HUES64 (cell line): ENCODE data around the gene VTI1B.

Experiments used
- H3K27ac ChIP-seq: 2 replicates; pipeline ENCODE4 v1.7.0; 2013; ENCODE audit warnings: low read depth, low read length, inconsistent platforms
- H3K27me3 ChIP-seq: 2 replicates; pipeline ENCODE4 v1.6.1; 2013; ENCODE audit warnings: mild to moderate bottlenecking, low read length; ENCODE audit not compliant: insufficient read depth
- H3K36me3 ChIP-seq: 2 replicates; pipeline ENCODE4 v1.6.1; 2013; ENCODE audit warnings: mild to moderate bottlenecking, low read length; ENCODE audit not compliant: insufficient read depth
- H3K4me1 ChIP-seq: 2 replicates; pipeline ENCODE4 v1.6.1; 2013; ENCODE audit warnings: mild to moderate bottlenecking, low read length, moderate library complexity; ENCODE audit not compliant: insufficient read depth
- H3K4me3 ChIP-seq: 2 replicates; pipeline ENCODE4 v1.5.1; 2013; ENCODE audit warnings: mild to moderate bottlenecking, low read length, moderate library complexity
- H3K9ac ChIP-seq: 2 replicates; pipeline ENCODE4 v1.6.1; 2013; ENCODE audit warnings: mild to moderate bottlenecking, low read depth, low read length
- H3K9me3 ChIP-seq: 2 replicates; pipeline ENCODE4 v1.6.1; 2013; ENCODE audit warnings: low read depth, low read length; ENCODE audit not compliant: insufficient read depth
- WGBS: fragments of 150-250, 120-280 bp; methylation state at CpG from one replicate; pipeline ENCODE4 v1.1.7; 2013; ENCODE audit warnings: missing lambda C conversion rate; 5-methylcytosine and 5-hydroxymethylcytosine counted together

VTI1B gene

DNA sequence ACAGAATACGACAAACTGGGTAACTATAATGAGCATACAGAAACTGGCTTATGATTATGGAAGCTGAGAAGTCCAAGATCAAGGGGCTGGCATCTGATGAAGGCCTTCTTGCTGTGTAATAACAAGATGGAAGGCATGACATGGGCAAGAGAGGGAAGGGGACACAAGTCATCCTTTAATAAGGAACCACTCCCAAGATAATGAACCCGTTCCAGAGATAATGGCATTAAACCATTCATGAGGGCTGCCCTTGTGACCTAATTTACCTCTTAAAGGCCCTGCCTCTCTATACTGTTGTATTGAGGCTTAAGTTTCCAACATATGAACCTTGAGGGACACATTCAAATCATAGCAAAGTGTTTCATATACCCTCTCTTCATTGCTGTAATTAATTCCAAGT is 4.6 kb upstream of the VTI1B start:
- Histone ChIP-seq H3K36me3 (peaks cover 77% of the 10 kb centered on the region), H3K4me1 (no peaks in the 10 kb centered on the region), H3K4me3 (no peak overlapping the region), H3K27me3 (no peaks in the 10 kb centered on the region), H3K9ac (no peak overlapping the region), H3K27ac (no peak overlapping the region), H3K9me3 (no peaks in the 10 kb centered on the region)
- 97% methylated on average over 2 of the region's 2 CpGs for WGBS

DNA sequence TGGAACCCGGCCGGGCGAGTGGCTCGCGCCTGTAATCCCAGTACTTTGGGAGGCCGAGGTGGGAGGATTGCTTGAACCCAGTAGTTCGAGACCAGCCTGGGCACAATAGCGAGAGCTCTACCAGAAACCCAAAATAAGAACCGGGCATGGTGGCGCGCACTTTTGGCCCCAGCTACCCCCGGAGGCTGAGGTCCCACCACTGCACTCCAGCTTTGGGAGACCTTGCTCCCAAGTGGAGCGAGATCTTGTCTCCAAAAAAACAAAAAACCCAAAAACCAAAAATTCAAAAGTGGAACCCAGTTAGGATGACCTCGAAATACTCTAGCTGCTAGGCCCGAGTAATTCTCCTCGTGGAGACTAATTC is 769 bp upstream of the VTI1B start:
- peak overlapping the region; percentile 98; the same call in 1 of the 2 replicates for H3K27ac ChIP-seq
- 38% methylated on average over 16 of the region's 16 CpGs for WGBS
- no peaks in the 10 kb centered on the region for H3K27me3 ChIP-seq
- peak overlapping the region; percentile 99 for H3K9ac ChIP-seq
- H3K4me3 ChIP-seq = peak overlapping the region; percentile 78
- no peaks in the 10 kb centered on the region for H3K9me3 ChIP-seq
- H3K4me1 ChIP-seq = peaks cover 6% of the 10 kb centered on the region; the same call in 1 of the 2 replicates
- H3K36me3 ChIP-seq = peaks cover 40% of the 10 kb centered on the region

DNA sequence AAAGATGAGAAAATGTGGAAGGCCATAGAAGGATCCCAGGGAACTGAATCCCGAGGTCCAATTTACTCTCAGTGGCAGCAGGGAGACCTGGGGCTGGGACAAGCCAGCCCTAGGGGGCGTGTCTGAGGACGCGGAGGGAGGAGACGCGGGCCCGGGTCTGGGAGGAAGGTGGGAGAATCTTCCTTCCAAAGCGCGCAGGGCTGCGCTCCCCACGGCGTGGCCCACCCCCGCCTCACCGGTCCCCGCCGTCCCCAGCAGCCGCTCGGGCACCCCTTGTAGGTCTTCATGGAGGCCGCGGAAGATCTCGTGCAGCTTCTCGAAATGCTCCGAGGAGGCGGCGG is 323 bp downstream of the VTI1B start:
- Histone ChIP-seq H3K9ac (peak overlapping the region; percentile 99), H3K36me3 (peaks cover 32% of the 10 kb centered on the region), H3K4me3 (peak overlapping the region; percentile 78), H3K27ac (peak overlapping the region; percentile 98), H3K27me3 (no peaks in the 10 kb centered on the region), H3K9me3 (no peaks in the 10 kb centered on the region), H3K4me1 (peaks cover 6% of the 10 kb centered on the region; the same call in 1 of the 2 replicates)
- under 1% methylated on average over 25 of the region's 25 CpGs for WGBS

DNA sequence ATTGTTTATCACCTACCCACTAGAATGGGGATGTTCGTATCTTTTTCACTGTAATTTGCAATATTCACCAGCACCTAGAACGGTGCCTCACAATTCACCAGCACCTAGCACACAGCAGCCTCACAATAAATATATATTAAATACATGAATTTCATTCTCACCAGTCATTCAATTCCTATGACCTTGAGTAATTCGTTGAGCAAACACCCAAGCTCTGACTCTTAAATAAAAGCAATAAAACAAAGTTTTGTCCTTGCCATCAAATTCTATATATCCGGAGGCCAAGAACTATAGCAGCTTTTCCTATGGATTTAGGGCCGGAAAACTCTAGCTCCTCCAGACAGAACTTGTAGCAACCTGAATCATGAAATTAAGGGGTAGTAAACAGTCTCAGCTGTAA is 981 bp downstream of the VTI1B start:
- H3K9ac ChIP-seq = peak overlapping the region; percentile 99; the same call in 1 of the 2 replicates
- 81% methylated on average over 5 of the region's 5 CpGs for WGBS
- no peak overlapping the region for H3K27ac ChIP-seq
- H3K27me3 ChIP-seq = no peaks in the 10 kb centered on the region
- peaks cover 11% of the 10 kb centered on the region for H3K4me1 ChIP-seq
- peak overlapping the region; percentile 78 for H3K4me3 ChIP-seq
- no peaks in the 10 kb centered on the region for H3K9me3 ChIP-seq
- peaks cover 26% of the 10 kb centered on the region for H3K36me3 ChIP-seq

DNA sequence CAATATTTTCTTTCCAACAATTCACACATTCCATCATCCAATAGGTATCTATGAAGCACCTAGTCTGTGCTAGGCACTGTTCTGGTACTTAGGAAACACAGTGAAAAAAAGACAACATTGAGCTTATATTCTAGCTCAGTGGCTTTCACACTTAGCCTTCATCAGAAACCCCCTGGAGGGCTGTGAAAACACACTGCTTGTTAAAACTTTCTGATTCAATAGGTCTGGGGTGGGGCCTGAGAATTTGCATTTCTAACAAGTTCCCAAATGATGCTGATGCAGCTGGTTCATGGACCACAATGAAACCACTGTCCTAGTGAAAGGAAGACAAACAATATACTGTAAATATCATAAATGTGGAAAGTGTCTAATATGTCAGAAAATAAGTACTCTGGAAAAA is 5.9 kb downstream of the VTI1B start:
- H3K27ac ChIP-seq = no peak overlapping the region
- peaks cover 11% of the 10 kb centered on the region for H3K4me1 ChIP-seq
- no peaks in the 10 kb centered on the region for H3K36me3 ChIP-seq
- no peak overlapping the region for H3K9ac ChIP-seq
- no peak overlapping the region for H3K4me3 ChIP-seq
- H3K27me3 ChIP-seq = no peaks in the 10 kb centered on the region
- H3K9me3 ChIP-seq = no peaks in the 10 kb centered on the region

DNA sequence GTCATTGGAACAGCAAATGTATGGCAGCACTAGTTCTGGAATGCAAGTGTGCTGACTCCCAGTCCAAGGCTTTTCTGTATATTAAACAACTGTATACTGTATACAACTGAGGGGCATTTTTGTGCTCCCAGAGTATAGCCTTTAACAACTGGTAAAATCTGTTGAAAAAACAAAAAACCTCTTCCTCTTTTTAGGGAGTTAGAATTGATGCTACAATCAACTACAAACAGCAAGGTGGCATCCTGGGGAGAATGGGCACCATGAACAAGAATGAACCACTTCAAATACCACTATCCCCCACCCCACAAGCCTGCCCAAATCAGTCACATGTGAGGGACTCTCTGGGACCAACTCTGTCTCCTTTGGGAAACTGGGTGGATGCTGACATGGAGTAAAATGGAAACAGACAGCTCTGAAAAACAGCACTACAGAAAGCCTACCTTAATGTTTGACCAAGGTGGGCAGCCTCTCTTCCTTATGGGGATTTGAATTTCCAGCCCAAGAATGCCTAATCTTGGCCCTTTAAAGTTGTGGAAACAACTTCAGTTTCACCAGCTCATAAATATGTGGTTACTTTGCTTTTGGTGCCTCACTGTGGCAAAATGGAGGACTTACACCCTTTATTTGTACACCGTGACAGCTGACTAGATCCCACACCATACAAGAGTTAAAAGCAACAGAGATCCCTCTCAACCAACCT is 7.5 kb downstream of the VTI1B start:
- no peak overlapping the region for H3K27ac ChIP-seq
- peaks cover 7% of the 10 kb centered on the region for H3K4me1 ChIP-seq
- no peaks in the 10 kb centered on the region for H3K9me3 ChIP-seq
- no peaks in the 10 kb centered on the region for H3K27me3 ChIP-seq
- H3K36me3 ChIP-seq = no peaks in the 10 kb centered on the region; the same call in 1 of the 2 replicates
- no peak overlapping the region for H3K9ac ChIP-seq
- 67% methylated on average over 1 of the region's 1 CpG for WGBS
- H3K4me3 ChIP-seq = no peak overlapping the region

DNA sequence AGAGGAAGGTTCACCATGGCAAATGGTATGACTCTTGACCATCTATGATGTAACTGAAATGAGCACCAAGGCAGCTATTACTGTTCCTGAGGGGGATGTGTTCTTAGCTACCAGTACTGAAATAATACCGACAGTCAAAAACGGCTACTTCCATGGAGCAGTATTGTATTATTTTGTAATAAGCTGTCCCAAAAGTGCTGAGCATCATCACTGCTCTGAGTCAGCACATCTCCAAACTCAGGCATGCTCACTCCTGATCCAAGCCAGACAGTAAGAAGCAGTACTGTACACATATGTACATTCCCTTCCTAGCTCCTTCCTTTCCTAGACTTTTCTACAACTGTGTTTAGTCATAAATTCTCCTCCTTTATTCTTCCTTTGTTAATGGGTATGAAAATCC is 8.6 kb downstream of the VTI1B start:
- H3K9me3 ChIP-seq = no peaks in the 10 kb centered on the region
- H3K36me3 ChIP-seq = no peaks in the 10 kb centered on the region; the same call in 1 of the 2 replicates
- no peak overlapping the region for H3K27ac ChIP-seq
- 98% methylated on average over 2 of the region's 2 CpGs for WGBS
- H3K9ac ChIP-seq = no peak overlapping the region
- no peak overlapping the region for H3K4me3 ChIP-seq
- H3K27me3 ChIP-seq = no peaks in the 10 kb centered on the region
- H3K4me1 ChIP-seq = peaks cover 7% of the 10 kb centered on the region

DNA sequence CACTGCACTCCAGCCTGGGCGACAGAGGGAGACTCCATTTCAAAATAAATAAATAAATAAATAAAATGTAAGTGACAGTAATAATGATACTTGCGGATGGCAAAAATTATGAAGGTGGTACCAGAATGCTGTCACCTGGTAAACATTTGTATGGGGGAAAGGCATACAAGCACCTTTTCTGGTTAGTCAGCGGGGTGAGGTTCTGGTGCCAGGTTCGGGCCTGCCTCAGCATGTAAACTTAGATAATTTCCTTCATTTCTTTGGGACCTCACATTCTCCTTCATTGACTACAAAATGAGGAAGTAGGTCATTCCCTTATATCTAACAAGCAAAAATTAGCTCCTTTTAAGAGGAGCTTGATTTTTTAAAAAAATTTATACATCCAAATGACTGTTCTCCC is 10.8 kb downstream of the VTI1B start:
- no peak overlapping the region for H3K9ac ChIP-seq
- no peak overlapping the region for H3K4me3 ChIP-seq
- H3K9me3 ChIP-seq = no peaks in the 10 kb centered on the region
- no peak overlapping the region for H3K27ac ChIP-seq
- no peaks in the 10 kb centered on the region for H3K27me3 ChIP-seq
- H3K36me3 ChIP-seq = peaks cover 18% of the 10 kb centered on the region
- peaks cover 3% of the 10 kb centered on the region for H3K4me1 ChIP-seq
- 81% methylated on average over 3 of the region's 4 CpGs for WGBS

DNA sequence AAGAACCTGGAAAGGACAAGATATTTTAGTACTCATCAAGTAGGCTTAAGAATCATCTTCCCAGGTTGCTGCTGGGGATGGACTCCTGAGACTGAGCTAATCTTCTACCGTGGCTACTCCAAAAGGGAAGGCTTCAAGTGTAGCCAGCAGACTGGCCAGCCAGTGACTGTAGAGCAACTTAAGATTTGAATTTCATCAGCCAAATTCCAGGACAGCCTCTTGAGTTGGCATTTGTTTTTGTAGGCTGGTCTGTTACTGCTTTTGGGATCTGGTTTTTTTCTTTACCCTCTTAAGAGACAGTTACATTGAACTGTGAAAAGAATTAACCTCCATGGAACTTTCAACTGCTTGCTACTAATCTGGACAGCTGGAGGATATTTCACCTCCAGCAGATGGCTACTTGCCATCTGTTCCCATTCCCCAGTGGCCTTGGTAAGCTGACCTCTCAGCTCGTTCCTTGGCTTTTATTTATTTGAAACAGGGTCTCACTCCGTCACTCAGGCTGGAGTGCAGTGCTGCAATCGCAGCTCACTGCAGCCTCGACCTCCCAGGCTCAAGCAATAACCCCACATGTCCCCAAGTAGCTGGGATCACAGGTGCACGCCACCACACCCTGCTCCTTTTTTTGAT is 20.7 kb downstream of the VTI1B start:
- H3K4me3 ChIP-seq = no peak overlapping the region
- no peaks in the 10 kb centered on the region for H3K27me3 ChIP-seq
- H3K27ac ChIP-seq = no peak overlapping the region
- H3K4me1 ChIP-seq = no peaks in the 10 kb centered on the region
- H3K9ac ChIP-seq = no peak overlapping the region
- 89% methylated on average over 6 of the region's 6 CpGs for WGBS
- H3K9me3 ChIP-seq = no peaks in the 10 kb centered on the region
- H3K36me3 ChIP-seq = peaks cover 87% of the 10 kb centered on the region

DNA sequence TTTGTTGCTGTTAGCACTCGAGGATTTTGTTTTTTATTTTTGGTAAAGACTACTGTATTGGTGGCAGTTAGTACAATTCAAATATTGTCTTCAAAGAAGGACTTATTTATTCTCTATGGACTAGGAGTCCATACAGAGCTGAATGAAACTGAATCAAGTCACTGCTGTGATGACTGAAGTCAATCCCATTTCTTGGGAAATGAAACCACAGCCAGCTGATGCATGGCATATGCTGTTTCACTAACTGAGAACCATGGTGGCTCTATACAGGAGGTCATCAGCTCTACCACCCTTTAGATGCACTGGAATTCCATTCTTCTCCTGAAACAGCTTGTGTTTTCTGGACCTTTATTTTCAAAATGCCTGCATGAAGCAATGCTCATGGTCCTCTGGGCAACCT is 22.2 kb downstream of the VTI1B start:
- no peaks in the 10 kb centered on the region for H3K27me3 ChIP-seq
- WGBS = no CpG with 5 or more reads among the region's 1 CpG
- no peaks in the 10 kb centered on the region for H3K9me3 ChIP-seq
- no peak overlapping the region for H3K27ac ChIP-seq
- no peak overlapping the region for H3K4me3 ChIP-seq
- H3K9ac ChIP-seq = no peak overlapping the region
- no peaks in the 10 kb centered on the region for H3K4me1 ChIP-seq
- peaks cover 95% of the 10 kb centered on the region for H3K36me3 ChIP-seq

DNA sequence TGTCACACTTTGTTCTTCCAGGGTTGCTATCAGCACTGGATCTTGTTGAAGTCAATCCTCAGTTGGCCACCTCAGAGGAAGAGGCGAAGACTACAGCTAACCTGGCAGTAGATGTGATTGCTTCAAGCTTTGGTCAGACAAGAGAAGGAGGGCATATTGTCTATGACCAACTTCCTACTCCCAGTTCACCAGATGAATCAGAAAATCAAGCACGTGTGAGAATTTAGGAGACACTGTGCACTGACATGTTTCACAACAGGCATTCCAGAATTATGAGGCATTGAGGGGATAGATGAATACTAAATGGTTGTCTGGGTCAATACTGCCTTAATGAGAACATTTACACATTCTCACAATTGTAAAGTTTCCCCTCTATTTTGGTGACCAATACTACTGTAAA is 23.7 kb downstream of the VTI1B start:
- no peaks in the 10 kb centered on the region for H3K27me3 ChIP-seq
- H3K4me3 ChIP-seq = no peak overlapping the region
- no peaks in the 10 kb centered on the region for H3K4me1 ChIP-seq
- H3K9me3 ChIP-seq = no peaks in the 10 kb centered on the region
- WGBS = 93% methylated on average over 2 of the region's 2 CpGs
- peaks cover 95% of the 10 kb centered on the region for H3K36me3 ChIP-seq
- H3K9ac ChIP-seq = no peak overlapping the region
- H3K27ac ChIP-seq = no peak overlapping the region
